OCI-LY1 (cell line): ENCODE results near the gene NOXA1.

Source experiments
- H2AFZ ChIP-seq: fragments of 200-600 bp; sonication (generic), shearing (Covaris generic); 2 replicates; pipeline ENCODE4 v1.6.0; 2014; ENCODE audit warnings: antibody characterized with exemption, mild to moderate bottlenecking, low read length
- H3F3A ChIP-seq: fragments of 200-600 bp; sonication (generic), shearing (Covaris generic); 2 replicates; pipeline ENCODE4 v1.6.0; 2014; ENCODE audit warnings: mild to moderate bottlenecking, antibody characterized with exemption, low read length, moderate library complexity; ENCODE audit not compliant: insufficient read depth
- H3K27ac ChIP-seq: fragments of 200-600 bp; sonication (generic); 2 replicates; pipeline ENCODE4 v1.5.1; 2014; ENCODE audit warnings: low read length, mixed run types, mild to moderate bottlenecking, low read depth; ENCODE audit not compliant: poor library complexity, severe bottlenecking
- H3K27me3 ChIP-seq: fragments of 200-600 bp; sonication (generic); 2 replicates; pipeline ENCODE4 v1.6.0; 2014; ENCODE audit warnings: antibody characterized with exemption, mild to moderate bottlenecking, low read length, moderate library complexity; ENCODE audit not compliant: insufficient read depth
- H3K36me3 ChIP-seq: fragments of 200-600 bp; sonication (generic); 2 replicates; pipeline ENCODE4 v1.6.1; 2014; ENCODE audit warnings: mild to moderate bottlenecking, antibody characterized with exemption, low read length, moderate library complexity, mixed read lengths; ENCODE audit not compliant: insufficient read depth
- H3K4me1 ChIP-seq: fragments of 200-600 bp; sonication (generic); 2 replicates; pipeline ENCODE4 v1.5.1; 2014; ENCODE audit warnings: mild to moderate bottlenecking, low read length, moderate library complexity; ENCODE audit not compliant: insufficient read depth, severe bottlenecking
- H3K4me2 ChIP-seq: fragments of 200-600 bp; sonication (generic), shearing (Covaris generic); 2 replicates; pipeline ENCODE4 v1.6.1; 2014; ENCODE audit warnings: low read length
- H3K4me3 ChIP-seq: fragments of 200-600 bp; sonication (generic); 2 replicates; pipeline ENCODE4 v1.5.1; 2014; ENCODE audit warnings: low read length, low read depth, mild to moderate bottlenecking, mixed read lengths; ENCODE audit not compliant: poor library complexity, severe bottlenecking
- H3K79me2 ChIP-seq: fragments of 200-600 bp; shearing (Covaris generic); 2 replicates; pipeline ENCODE4 v1.6.1; 2016; ENCODE audit warnings: mixed run types, low read length, mixed read lengths; ENCODE audit not compliant: insufficient read depth
- H3K9ac ChIP-seq: fragments of 200-600 bp; sonication (generic), shearing (Covaris generic); 2 replicates; pipeline ENCODE4 v1.6.1; 2014; ENCODE audit warnings: mild to moderate bottlenecking, low read length, mixed read lengths
- H3K9me2 ChIP-seq: fragments of 200-600 bp; sonication (generic), shearing (Covaris generic); 2 replicates; pipeline ENCODE4 v1.6.1; 2014; ENCODE audit warnings: low read depth, mild to moderate bottlenecking, low read length, mixed read lengths
- H3K9me3 ChIP-seq: fragments of 200-600 bp; shearing (Covaris generic); 2 replicates; pipeline ENCODE4 v1.6.1; 2014; ENCODE audit warnings: low read length, mixed read lengths
- H4K20me1 ChIP-seq: fragments of 200-600 bp; sonication (generic), shearing (Covaris generic); 2 replicates; pipeline ENCODE4 v1.6.0; 2016; ENCODE audit warnings: mild to moderate bottlenecking, low read length; ENCODE audit not compliant: insufficient read depth
- CTCF ChIP-seq: fragments of 200-600 bp; sonication (generic), shearing (Covaris generic); IDR thresholded peaks from 2 replicates; pipeline ENCODE4 v1.5.1; 2017; ENCODE audit warnings: mild to moderate bottlenecking, antibody characterized with exemption, low read length, moderate library complexity, mixed read lengths
- EZH2 ChIP-seq: fragments of 200-600 bp; sonication (generic), shearing (Covaris generic); IDR thresholded peaks from 2 replicates; pipeline ENCODE4 v1.8.0; 2017; ENCODE audit warnings: borderline replicate concordance, mixed run types, mild to moderate bottlenecking, antibody characterized with exemption, low read length, moderate library complexity, mixed read lengths

NOXA1 gene

GRCh38 chr9:137462396-137462985 lies 39.3 kb downstream of the NOXA1 start:
- H3K4me2 ChIP-seq: peak overlapping the region; percentile 61
- H3K27ac ChIP-seq: no peak overlapping the region
- H2AFZ ChIP-seq: no peak overlapping the region
- peaks cover 32% of the 10 kb centered on the region for H3K4me1 ChIP-seq
- no peak for TF ChIP-seq CTCF
- no peak for TF ChIP-seq EZH2
- peak overlapping the region; percentile 12; the same call in 1 of the 2 replicates for H3K9ac ChIP-seq
- H3K36me3 ChIP-seq: peaks cover 4% of the 10 kb centered on the region; the same call in 1 of the 2 replicates
- H3K9me2 ChIP-seq: no peaks in the 10 kb centered on the region
- peak overlapping the region; percentile 48 for H3K4me3 ChIP-seq
- H3F3A ChIP-seq: no peaks in the 10 kb centered on the region
- H3K27me3 ChIP-seq: peaks cover 5% of the 10 kb centered on the region; the same call in 1 of the 2 replicates
- no peaks in the 10 kb centered on the region for H3K9me3 ChIP-seq
- no peaks in the 10 kb centered on the region for H3K79me2 ChIP-seq
- no peaks in the 10 kb centered on the region for H4K20me1 ChIP-seq

DNA sequence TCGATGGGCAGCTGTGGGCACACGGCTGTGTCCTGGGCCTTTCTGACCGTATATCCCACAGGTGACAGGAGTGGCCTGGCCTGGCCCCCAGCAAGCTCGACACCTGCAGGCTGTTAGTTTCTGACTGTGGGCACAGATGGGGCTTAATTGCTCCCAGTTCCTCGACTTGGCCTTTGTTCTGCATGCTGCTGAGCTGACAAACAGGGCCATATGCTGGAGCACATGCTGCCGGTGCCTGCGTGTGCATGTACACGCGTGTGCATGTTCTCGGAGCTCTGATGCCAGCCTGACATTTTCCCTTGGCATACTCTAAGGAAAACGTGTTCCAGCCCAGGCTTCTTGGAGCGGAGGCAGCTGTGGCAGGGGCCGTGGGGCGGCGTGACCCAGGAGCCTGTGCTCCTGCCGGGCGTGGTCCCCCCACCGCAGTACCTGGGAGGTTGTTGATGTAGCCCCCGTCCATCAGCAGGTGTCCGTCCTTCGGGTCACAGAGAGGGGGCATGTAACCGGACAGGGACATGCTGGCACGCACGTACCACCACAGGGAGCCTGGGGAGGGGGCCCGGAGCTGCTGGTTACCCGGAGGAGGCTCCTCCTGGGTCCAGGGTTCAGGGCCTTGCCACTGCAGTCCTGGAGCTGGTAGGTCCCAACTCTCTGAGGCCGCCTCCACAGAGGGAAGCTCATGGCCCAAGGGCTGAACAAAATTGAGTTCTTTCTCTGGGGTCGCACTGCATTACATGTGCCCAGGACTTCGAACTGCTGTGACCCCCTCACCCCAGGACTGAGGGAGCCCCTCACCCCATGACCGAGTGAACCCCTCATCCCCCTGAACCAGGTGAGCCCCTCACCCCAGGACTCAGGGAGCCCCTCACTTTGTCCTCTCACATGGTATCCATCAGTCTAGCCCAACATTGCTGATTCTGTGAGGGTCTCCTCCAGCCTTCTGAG lies 40.1 kb downstream of the NOXA1 start:
- Histone ChIP-seq H3K4me2 (no peak overlapping the region), H2AFZ (no peak overlapping the region)

DNA sequence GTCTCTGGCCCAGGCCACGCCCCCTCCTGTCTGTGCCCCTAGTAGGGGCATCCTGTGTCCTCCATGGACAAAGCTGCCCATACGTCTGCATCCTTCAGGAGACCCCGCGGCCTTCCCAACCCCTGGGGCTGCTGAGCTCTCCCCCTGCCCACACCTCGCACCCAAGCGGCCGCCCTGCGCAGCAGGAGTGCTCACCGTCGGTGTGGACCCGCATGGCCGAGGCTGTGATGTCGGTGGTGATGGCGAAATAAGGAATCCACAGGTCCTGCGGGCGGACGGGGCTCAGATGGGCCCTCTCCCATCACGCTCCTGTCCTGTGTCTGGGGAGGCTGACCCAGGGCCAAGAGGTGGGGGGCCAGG lies 40.7 kb downstream of the NOXA1 start:
- no peak overlapping the region for H3K27ac ChIP-seq
- no peaks in the 10 kb centered on the region for H3K36me3 ChIP-seq
- H3K4me3 ChIP-seq: no peak overlapping the region
- H3F3A ChIP-seq: no peaks in the 10 kb centered on the region
- H3K79me2 ChIP-seq: no peaks in the 10 kb centered on the region
- H3K4me2 ChIP-seq: no peak overlapping the region
- peaks cover 21% of the 10 kb centered on the region for H3K4me1 ChIP-seq
- peaks cover 5% of the 10 kb centered on the region; the same call in 1 of the 2 replicates for H3K27me3 ChIP-seq
- no peaks in the 10 kb centered on the region for H4K20me1 ChIP-seq
- no peaks in the 10 kb centered on the region for H3K9me3 ChIP-seq
- no peak overlapping the region for H2AFZ ChIP-seq
- TF ChIP-seq EZH2: no peak
- no peak for TF ChIP-seq CTCF
- H3K9me2 ChIP-seq: no peaks in the 10 kb centered on the region
- no peak overlapping the region for H3K9ac ChIP-seq

More for the DNA sequence above, 40.1 kb downstream of the NOXA1 start:
- Histone ChIP-seq H3K27me3 (peaks cover 5% of the 10 kb centered on the region; the same call in 1 of the 2 replicates), H3K4me3 (no peak overlapping the region), H3K9ac (no peak overlapping the region), H3K79me2 (no peaks in the 10 kb centered on the region), H3F3A (no peaks in the 10 kb centered on the region), H3K27ac (no peak overlapping the region), H3K9me3 (no peaks in the 10 kb centered on the region), H3K4me1 (peaks cover 25% of the 10 kb centered on the region), H3K9me2 (no peaks in the 10 kb centered on the region), H4K20me1 (no peaks in the 10 kb centered on the region), H3K36me3 (no peaks in the 10 kb centered on the region)
- no peak for TF ChIP-seq CTCF
- no peak for TF ChIP-seq EZH2
